HepG2 (cell line): ENCODE results near the gene CCDC57. TPM values are rescaled to one million over a fixed set of nuclear protein-coding genes. Genes with fewer than 3 reads are reported as not detected.

ENCODE experiments used
- AGO2 ChIP-seq: fragments of 200-400 bp; formaldehyde crosslinking; optimal IDR thresholded peaks from 2 replicates; pipeline ENCODE3; 2017; ENCODE audit warnings: mild to moderate bottlenecking, low read depth, low read length, moderate library complexity
- BRCA1 ChIP-seq: sonication (generic); formaldehyde crosslinking; IDR thresholded peaks from 2 replicates; pipeline ENCODE4 v1.4.0; 2020; ENCODE audit warnings: missing genetic modification reagents
- CENPT ChIP-seq: sonication (generic); formaldehyde crosslinking; IDR thresholded peaks from 2 replicates; pipeline ENCODE4 v1.8.0; 2022; ENCODE audit warnings: low read depth, mild to moderate bottlenecking, moderate library complexity, missing genetic modification reagents
- KLF12 ChIP-seq: sonication (generic); formaldehyde crosslinking; IDR thresholded peaks from 2 replicates; pipeline ENCODE4 v1.4.0; 2020; ENCODE audit warnings: missing genetic modification reagents, borderline replicate concordance
- LCORL ChIP-seq, 2 experiments: fragments of 450-650 bp in 1 of 2; sonication (generic) in 1 of 2; formaldehyde crosslinking in 1 of 2; IDR thresholded peaks; 2 replicates each; pipeline versions ENCODE4 v1.5.0 to v1.6.1; 2017 to 2020; ENCODE audit warnings: antibody characterized with exemption in 1 of 2, missing genetic modification reagents in 1 of 2
- MEF2D ChIP-seq: sonication (generic); formaldehyde crosslinking; IDR thresholded peaks from 2 replicates; pipeline ENCODE4 v1.5.1; 2020; ENCODE audit warnings: mild to moderate bottlenecking, missing genetic modification reagents
- NBN ChIP-seq: fragments of 450-650 bp; conservative IDR thresholded peaks from 2 replicates; pipeline ENCODE4 v1.6.1; 2017
- NCOA1 ChIP-seq: sonication (generic); formaldehyde crosslinking; IDR thresholded peaks from 2 replicates; pipeline ENCODE4 v1.9.0; 2021; ENCODE audit warnings: missing genetic modification reagents
- NCOA5 ChIP-seq: sonication (generic); formaldehyde crosslinking; IDR thresholded peaks from 2 replicates; pipeline ENCODE4 v1.4.0; 2020; ENCODE audit warnings: missing genetic modification reagents
- POLR2G ChIP-seq: fragments of 200-400 bp; formaldehyde crosslinking; IDR thresholded peaks from 2 replicates; pipeline ENCODE4 v1.6.1; 2018; ENCODE audit warnings: mild to moderate bottlenecking, low read depth, low read length, moderate library complexity
- STAT5B ChIP-seq: sonication (generic); formaldehyde crosslinking; IDR thresholded peaks from 2 replicates; pipeline ENCODE4 v1.4.0; 2020; ENCODE audit warnings: missing genetic modification reagents
- ZNF570 ChIP-seq: sonication (generic); formaldehyde crosslinking; IDR thresholded peaks from 2 replicates; pipeline ENCODE4 v1.4.0; 2020; ENCODE audit warnings: mild to moderate bottlenecking, missing genetic modification reagents, borderline replicate concordance
- ZNF577 ChIP-seq: sonication (generic); formaldehyde crosslinking; IDR thresholded peaks from 2 replicates; pipeline ENCODE4 v1.4.0; 2020; ENCODE audit warnings: mild to moderate bottlenecking, low read depth, missing genetic modification reagents, borderline replicate concordance
- ZNF850 ChIP-seq: sonication (generic); formaldehyde crosslinking; conservative IDR thresholded peaks from 2 replicates; pipeline ENCODE4 v1.9.0; 2021; ENCODE audit warnings: mild to moderate bottlenecking, missing genetic modification reagents
- ZSCAN22 ChIP-seq: sonication (generic); formaldehyde crosslinking; IDR thresholded peaks from 2 replicates; pipeline ENCODE4 v1.4.0; 2020; ENCODE audit warnings: mild to moderate bottlenecking, missing genetic modification reagents
- polyA plus RNA-seq, 8 experiments: library from polyadenylated mRNA; depleted of rRNA in 3 of 8; stranded (reverse) in 7 of 8; unstranded in 1 of 8; fragments of >200 nt; fragmentation: Illumina TruSeq in 4 of 8; extraction: Trizol in 4 of 8; gene quantifications; 2 replicates each; pipeline versions ENCODE4 v1.2.1 to v1.2.3, GENCODE V29; 2011 to 2016; ENCODE audit warnings: low read depth in 4 of 8, missing spikeins in 1 of 8, mixed read lengths in 1 of 8; ENCODE audit not compliant: insufficient read depth in 1 of 8
- total RNA-seq, 5 experiments: library from RNA; depleted of rRNA; stranded (reverse); fragments of >200 nt; fragmentation: Illumina TruSeq; extraction: Trizol; gene quantifications; 2 replicates each; pipeline ENCODE4 v1.2.3, GENCODE V29; 2016; ENCODE audit warnings: low read depth in 1 of 5
- TF ChIP-seq, protein P1 (sequence below): sonication (generic); formaldehyde crosslinking; conservative IDR thresholded peaks from 2 replicates; pipeline ENCODE4 v1.4.0; 2020; ENCODE audit warnings: missing genetic modification reagents
- TF ChIP-seq, protein P2 (sequence below): sonication (generic); formaldehyde crosslinking; conservative IDR thresholded peaks from 2 replicates; pipeline ENCODE4 v1.8.0; 2022; ENCODE audit warnings: mild to moderate bottlenecking, moderate library complexity, missing genetic modification reagents
- TF ChIP-seq, protein P3 (sequence below): sonication (generic); formaldehyde crosslinking; IDR thresholded peaks from 2 replicates; pipeline ENCODE4 v1.8.0; 2022; ENCODE audit warnings: mild to moderate bottlenecking, missing genetic modification reagents, moderate library complexity
- TF ChIP-seq, protein P4 (sequence below): sonication (generic); formaldehyde crosslinking; IDR thresholded peaks from 2 replicates; pipeline ENCODE4 v1.8.0; 2022; ENCODE audit warnings: mild to moderate bottlenecking, missing genetic modification reagents, moderate library complexity
- TF ChIP-seq, protein P5 (sequence below): sonication (generic); formaldehyde crosslinking; IDR thresholded peaks from 2 replicates; pipeline ENCODE4 v1.4.0; 2020; ENCODE audit warnings: missing genetic modification reagents
- TF ChIP-seq, protein P6 (sequence below): sonication (generic); formaldehyde crosslinking; IDR thresholded peaks from 2 replicates; pipeline ENCODE4 v1.5.0; 2020; ENCODE audit warnings: mild to moderate bottlenecking, missing genetic modification reagents

The CCDC57 gene
- total and polyA plus RNA-seq, 2 of the 13 experiments (the other 11 are each of a cell fraction or from before 2014, with no cell fraction given): 59.3 to 59.9 TPM

DNA sequence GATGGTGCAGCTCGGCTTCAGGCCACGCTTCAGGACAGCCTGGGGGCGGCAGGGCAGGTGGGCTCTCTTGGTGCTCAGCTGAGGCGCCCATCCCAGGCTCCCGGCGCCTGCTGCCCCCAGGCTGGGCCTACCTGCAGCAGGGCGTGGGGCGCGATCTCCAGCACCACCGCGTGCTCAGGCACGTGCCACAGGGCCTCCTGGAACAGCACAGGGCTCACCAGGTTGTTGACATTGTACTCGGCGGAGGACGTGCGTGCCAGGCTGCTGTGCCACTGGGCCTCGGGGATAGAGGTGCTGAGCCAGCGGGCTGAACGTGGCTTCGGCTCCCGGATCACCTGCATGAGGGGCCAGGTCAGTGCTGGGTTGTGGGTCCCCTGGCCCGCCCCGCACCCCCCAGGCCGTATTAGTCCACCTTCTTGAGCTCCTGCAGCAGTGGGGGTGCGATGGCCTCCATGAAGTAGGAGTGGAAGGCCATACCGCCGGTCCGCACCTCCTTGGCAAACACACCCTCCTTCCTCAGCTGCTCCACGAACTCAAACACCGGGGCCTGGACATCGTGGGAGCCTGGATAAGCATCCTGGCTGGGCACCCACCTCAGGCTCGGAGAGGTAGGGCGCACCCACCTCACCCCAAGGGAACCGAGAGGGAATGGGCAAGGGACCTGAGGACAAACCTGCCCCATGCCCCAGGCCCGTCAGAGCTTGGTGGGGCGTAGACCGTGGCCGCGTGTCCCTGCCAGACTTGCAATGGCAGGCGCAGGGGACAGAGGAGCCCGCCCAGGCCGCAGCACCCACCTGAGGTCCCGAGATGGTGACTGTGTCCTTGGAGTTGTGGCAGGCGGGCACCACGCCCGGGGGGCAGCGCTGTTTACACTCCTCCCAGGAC is 123.6 kb downstream of the CCDC57 start (continued):
- TF ChIP-seq ZNF577 (CRISPR knock-in tag): no peak
- no peak for TF ChIP-seq KLF12 (CRISPR knock-in tag)
- no peak for TF ChIP-seq NCOA1 (CRISPR knock-in tag)
- no peak for TF ChIP-seq ZNF850 (CRISPR knock-in tag)
- no peak for TF ChIP-seq STAT5B (CRISPR knock-in tag)
- TF ChIP-seq MEF2D (CRISPR knock-in tag): no peak
- TF ChIP-seq, protein P1, sequence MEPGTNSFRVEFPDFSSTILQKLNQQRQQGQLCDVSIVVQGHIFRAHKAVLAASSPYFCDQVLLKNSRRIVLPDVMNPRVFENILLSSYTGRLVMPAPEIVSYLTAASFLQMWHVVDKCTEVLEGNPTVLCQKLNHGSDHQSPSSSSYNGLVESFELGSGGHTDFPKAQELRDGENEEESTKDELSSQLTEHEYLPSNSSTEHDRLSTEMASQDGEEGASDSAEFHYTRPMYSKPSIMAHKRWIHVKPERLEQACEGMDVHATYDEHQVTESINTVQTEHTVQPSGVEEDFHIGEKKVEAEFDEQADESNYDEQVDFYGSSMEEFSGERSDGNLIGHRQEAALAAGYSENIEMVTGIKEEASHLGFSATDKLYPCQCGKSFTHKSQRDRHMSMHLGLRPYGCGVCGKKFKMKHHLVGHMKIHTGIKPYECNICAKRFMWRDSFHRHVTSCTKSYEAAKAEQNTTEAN (CRISPR knock-in tag): no peak
- no peak for TF ChIP-seq LCORL (IDR thresholded peaks at IDR 0.05)
- TF ChIP-seq LCORL (CRISPR knock-in tag; IDR thresholded peaks at IDR 0.05): no peak
- TF ChIP-seq, protein P2, sequence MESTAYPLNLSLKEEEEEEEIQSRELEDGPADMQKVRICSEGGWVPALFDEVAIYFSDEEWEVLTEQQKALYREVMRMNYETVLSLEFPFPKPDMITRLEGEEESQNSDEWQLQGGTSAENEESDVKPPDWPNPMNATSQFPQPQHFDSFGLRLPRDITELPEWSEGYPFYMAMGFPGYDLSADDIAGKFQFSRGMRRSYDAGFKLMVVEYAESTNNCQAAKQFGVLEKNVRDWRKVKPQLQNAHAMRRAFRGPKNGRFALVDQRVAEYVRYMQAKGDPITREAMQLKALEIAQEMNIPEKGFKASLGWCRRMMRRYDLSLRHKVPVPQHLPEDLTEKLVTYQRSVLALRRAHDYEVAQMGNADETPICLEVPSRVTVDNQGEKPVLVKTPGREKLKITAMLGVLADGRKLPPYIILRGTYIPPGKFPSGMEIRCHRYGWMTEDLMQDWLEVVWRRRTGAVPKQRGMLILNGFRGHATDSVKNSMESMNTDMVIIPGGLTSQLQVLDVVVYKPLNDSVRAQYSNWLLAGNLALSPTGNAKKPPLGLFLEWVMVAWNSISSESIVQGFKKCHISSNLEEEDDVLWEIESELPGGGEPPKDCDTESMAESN: no peak
- TF ChIP-seq, protein P3, sequence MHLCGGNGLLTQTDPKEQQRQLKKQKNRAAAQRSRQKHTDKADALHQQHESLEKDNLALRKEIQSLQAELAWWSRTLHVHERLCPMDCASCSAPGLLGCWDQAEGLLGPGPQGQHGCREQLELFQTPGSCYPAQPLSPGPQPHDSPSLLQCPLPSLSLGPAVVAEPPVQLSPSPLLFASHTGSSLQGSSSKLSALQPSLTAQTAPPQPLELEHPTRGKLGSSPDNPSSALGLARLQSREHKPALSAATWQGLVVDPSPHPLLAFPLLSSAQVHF (CRISPR knock-in tag): 0 out of 2 replicates have a peak, but pooled peaks have one; percentile 19
- TF ChIP-seq, protein P4, sequence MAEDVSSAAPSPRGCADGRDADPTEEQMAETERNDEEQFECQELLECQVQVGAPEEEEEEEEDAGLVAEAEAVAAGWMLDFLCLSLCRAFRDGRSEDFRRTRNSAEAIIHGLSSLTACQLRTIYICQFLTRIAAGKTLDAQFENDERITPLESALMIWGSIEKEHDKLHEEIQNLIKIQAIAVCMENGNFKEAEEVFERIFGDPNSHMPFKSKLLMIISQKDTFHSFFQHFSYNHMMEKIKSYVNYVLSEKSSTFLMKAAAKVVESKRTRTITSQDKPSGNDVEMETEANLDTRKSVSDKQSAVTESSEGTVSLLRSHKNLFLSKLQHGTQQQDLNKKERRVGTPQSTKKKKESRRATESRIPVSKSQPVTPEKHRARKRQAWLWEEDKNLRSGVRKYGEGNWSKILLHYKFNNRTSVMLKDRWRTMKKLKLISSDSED: no peak
- TF ChIP-seq, protein P5, sequence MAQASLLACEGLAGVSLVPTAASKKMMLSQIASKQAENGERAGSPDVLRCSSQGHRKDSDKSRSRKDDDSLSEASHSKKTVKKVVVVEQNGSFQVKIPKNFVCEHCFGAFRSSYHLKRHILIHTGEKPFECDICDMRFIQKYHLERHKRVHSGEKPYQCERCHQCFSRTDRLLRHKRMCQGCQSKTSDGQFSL (CRISPR knock-in tag): peak; percentile 49; the same call in 1 of the 2 replicates
- peak; percentile 82 for TF ChIP-seq AGO2
- TF ChIP-seq POLR2G: peak; percentile 35; the same call in 1 of the 2 replicates
- no peak for TF ChIP-seq NBN
- no peak for TF ChIP-seq ZSCAN22 (CRISPR knock-in tag)
- 0 out of 2 replicates have a peak, but pooled peaks have one; percentile 32 for TF ChIP-seq CENPT
- no peak for TF ChIP-seq ZNF570 (CRISPR knock-in tag)
- TF ChIP-seq NCOA5: no peak
- TF ChIP-seq, protein P6, sequence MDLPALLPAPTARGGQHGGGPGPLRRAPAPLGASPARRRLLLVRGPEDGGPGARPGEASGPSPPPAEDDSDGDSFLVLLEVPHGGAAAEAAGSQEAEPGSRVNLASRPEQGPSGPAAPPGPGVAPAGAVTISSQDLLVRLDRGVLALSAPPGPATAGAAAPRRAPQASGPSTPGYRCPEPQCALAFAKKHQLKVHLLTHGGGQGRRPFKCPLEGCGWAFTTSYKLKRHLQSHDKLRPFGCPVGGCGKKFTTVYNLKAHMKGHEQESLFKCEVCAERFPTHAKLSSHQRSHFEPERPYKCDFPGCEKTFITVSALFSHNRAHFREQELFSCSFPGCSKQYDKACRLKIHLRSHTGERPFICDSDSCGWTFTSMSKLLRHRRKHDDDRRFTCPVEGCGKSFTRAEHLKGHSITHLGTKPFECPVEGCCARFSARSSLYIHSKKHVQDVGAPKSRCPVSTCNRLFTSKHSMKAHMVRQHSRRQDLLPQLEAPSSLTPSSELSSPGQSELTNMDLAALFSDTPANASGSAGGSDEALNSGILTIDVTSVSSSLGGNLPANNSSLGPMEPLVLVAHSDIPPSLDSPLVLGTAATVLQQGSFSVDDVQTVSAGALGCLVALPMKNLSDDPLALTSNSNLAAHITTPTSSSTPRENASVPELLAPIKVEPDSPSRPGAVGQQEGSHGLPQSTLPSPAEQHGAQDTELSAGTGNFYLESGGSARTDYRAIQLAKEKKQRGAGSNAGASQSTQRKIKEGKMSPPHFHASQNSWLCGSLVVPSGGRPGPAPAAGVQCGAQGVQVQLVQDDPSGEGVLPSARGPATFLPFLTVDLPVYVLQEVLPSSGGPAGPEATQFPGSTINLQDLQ (CRISPR knock-in tag): no peak
- TF ChIP-seq BRCA1 (CRISPR knock-in tag): no peak
